ENCODE measurements around the gene PDE4D. TPM values are rescaled to one million over a fixed set of nuclear protein-coding genes. Genes with fewer than 3 reads are reported as not detected.

PDE4D gene
- total RNA-seq, 1 experiment from 2014 or later = 2.1 TPM

GRCh38 chr5:59257488-59258400 is 635.8 kb downstream of the PDE4D start:
- H4K91ac ChIP-seq (ENCODE audit: insufficient read length, low read depth, low read length) = no peak overlapping the region
- no peak overlapping the region for H2BK20ac ChIP-seq (ENCODE audit: low read depth, low read length, poor library complexity, severe bottlenecking)
- H3K18ac ChIP-seq (ENCODE audit: insufficient read length, low read depth, low read length) = no peak overlapping the region
- H3K4ac ChIP-seq (ENCODE audit: low read depth, low read length) = no peak overlapping the region
- no peak overlapping the region for H3T11ph ChIP-seq (ENCODE audit: low read length)
- no peak overlapping the region for H3K4me3 Mint-ChIP-seq
- no peak overlapping the region for H4K8ac ChIP-seq (replicated peaks; ENCODE audit: insufficient read length, low read depth, low read length)
- no peaks in the 10 kb centered on the region for H3K27me3 ChIP-seq (ENCODE audit: insufficient read depth, low read length)
- no peak overlapping the region for H2AK5ac ChIP-seq (ENCODE audit: insufficient read length, low read length)
- no peak overlapping the region for H2AFZ ChIP-seq (ENCODE audit: low read length)
- no CpG with 5 or more reads among the region's 4 CpGs for WGBS (ENCODE audit: extremely low coverage, insufficient read length, low lambda C conversion rate)
- H3K4me1 Mint-ChIP-seq = no peaks in the 10 kb centered on the region
- H3K9ac ChIP-seq (ENCODE audit: extremely low read depth, insufficient read length, low read length) = no peak overlapping the region
- no peak overlapping the region for H3K4me2 ChIP-seq (ENCODE audit: insufficient read depth, insufficient read length, low read length)
- no peaks in the 10 kb centered on the region for H3K36me3 Mint-ChIP-seq (ENCODE audit: insufficient read depth in 1 of 3, low read depth in 3 of 3)
- H2BK120ac ChIP-seq (ENCODE audit: low read depth, low read length, poor library complexity, severe bottlenecking) = no peak overlapping the region
- no peaks in the 10 kb centered on the region for H3K9me3 Mint-ChIP-seq
- no peaks in the 10 kb centered on the region for H3K79me1 ChIP-seq (ENCODE audit: insufficient read depth, low read depth, low read length, poor library complexity, severe bottlenecking)
- no peak overlapping the region for H2BK5ac ChIP-seq (ENCODE audit: insufficient read length, low read length)
- no peaks in the 10 kb centered on the region for H3K23me2 ChIP-seq (ENCODE audit: insufficient read length, low read depth, low read length, poor library complexity, severe bottlenecking)
- TF ChIP-seq, protein P1, sequence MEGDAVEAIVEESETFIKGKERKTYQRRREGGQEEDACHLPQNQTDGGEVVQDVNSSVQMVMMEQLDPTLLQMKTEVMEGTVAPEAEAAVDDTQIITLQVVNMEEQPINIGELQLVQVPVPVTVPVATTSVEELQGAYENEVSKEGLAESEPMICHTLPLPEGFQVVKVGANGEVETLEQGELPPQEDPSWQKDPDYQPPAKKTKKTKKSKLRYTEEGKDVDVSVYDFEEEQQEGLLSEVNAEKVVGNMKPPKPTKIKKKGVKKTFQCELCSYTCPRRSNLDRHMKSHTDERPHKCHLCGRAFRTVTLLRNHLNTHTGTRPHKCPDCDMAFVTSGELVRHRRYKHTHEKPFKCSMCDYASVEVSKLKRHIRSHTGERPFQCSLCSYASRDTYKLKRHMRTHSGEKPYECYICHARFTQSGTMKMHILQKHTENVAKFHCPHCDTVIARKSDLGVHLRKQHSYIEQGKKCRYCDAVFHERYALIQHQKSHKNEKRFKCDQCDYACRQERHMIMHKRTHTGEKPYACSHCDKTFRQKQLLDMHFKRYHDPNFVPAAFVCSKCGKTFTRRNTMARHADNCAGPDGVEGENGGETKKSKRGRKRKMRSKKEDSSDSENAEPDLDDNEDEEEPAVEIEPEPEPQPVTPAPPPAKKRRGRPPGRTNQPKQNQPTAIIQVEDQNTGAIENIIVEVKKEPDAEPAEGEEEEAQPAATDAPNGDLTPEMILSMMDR (conservative IDR thresholded peaks at IDR 0.05) = no peak
- H3K23ac ChIP-seq (ENCODE audit: insufficient read length, low read depth, low read length) = no peak overlapping the region
- H2BK15ac ChIP-seq (ENCODE audit: low read depth, low read length) = no peak overlapping the region
- no peaks in the 10 kb centered on the region for H3K79me2 ChIP-seq (ENCODE audit: insufficient read depth, low read length)
- H3K4me1 ChIP-seq (ENCODE audit: insufficient read depth, low read length) = no peaks in the 10 kb centered on the region
- H3K27ac ChIP-seq (ENCODE audit: insufficient read length, low read depth, low read length) = no peak overlapping the region
- H3K27me3 Mint-ChIP-seq (ENCODE audit: low read depth) = no peaks in the 10 kb centered on the region
- no peaks in the 10 kb centered on the region for H3K9me3 ChIP-seq (ENCODE audit: control insufficient read depth, low read depth, low read length)
- no peaks in the 10 kb centered on the region for H4K20me1 ChIP-seq (ENCODE audit: control insufficient read depth, insufficient read depth, insufficient read length)
- no peak overlapping the region for H3K27ac Mint-ChIP-seq
- H3K56ac ChIP-seq (ENCODE audit: insufficient read length, low read depth, low read length) = no peak overlapping the region
- H4K5ac ChIP-seq (ENCODE audit: insufficient read length, low read depth, low read length) = no peak overlapping the region
- no peak overlapping the region for H3K14ac ChIP-seq (ENCODE audit: insufficient read depth, low read length)
- H2BK12ac ChIP-seq (ENCODE audit: insufficient read length, low read depth, low read length) = no peak overlapping the region
- DNase-seq = no peak
